IPS-NIHi7 (cell line): ENCODE measurements around the gene CD160.
"Not testable (repeated sequence)": the region's sequence is repeated elsewhere in the genome, so short reads cannot be mapped to it uniquely, and the experiment has no call there.

Experiments
- DNase-seq: peaks from one replicate; pipeline ENCODE4 v3.0.0; 2012; ENCODE audit warnings: mixed read lengths; ENCODE audit errors: extremely low spot score

Gene CD160

GRCh38 chr1:145758575-145758974 lies 39.3 kb downstream of the CD160 start:
- DNase-seq: no peak

- no peak for DNase-seq
These were observed 40.4 kb downstream of the CD160 start for GRCh38 chr1:145759721-145760120.

GRCh38 chr1:145760395-145760949 lies 41.2 kb downstream of the CD160 start:
- not testable (repeated sequence) for DNase-seq

- DNase-seq: not testable (repeated sequence)
These were observed 42.2 kb downstream of the CD160 start for GRCh38 chr1:145761498-145761897.

- DNase-seq: not testable (repeated sequence)
These were observed 42.7 kb downstream of the CD160 start for GRCh38 chr1:145762001-145762400.

- not testable (repeated sequence) for DNase-seq
These were observed 45.1 kb downstream of the CD160 start for GRCh38 chr1:145764231-145764940.

GRCh38 chr1:145765127-145765526 lies 45.8 kb downstream of the CD160 start:
- not testable (repeated sequence) for DNase-seq

- DNase-seq: not testable (repeated sequence)
These were observed 46.5 kb downstream of the CD160 start for GRCh38 chr1:145765585-145766360.

GRCh38 chr1:145766926-145767325 lies 47.6 kb downstream of the CD160 start:
- DNase-seq: not testable (repeated sequence)

- DNase-seq: not testable (repeated sequence)
These were observed 48.7 kb downstream of the CD160 start for GRCh38 chr1:145768004-145768403.

GRCh38 chr1:145771056-145771455 lies 51.8 kb downstream of the CD160 start:
- no peak for DNase-seq

- DNase-seq: no peak
These were observed 54.1 kb downstream of the CD160 start for GRCh38 chr1:145773423-145773822.

- DNase-seq: no peak
These were observed 58.3 kb downstream of the CD160 start for GRCh38 chr1:145777357-145778145.

GRCh38 chr1:145778146-145778540 lies 58.8 kb downstream of the CD160 start:
- DNase-seq: no peak

- DNase-seq: no peak
These were observed 63.2 kb downstream of the CD160 start for GRCh38 chr1:145782272-145783099.

- no peak for DNase-seq
These were observed 65.1 kb downstream of the CD160 start for GRCh38 chr1:145784409-145784808.

- DNase-seq: no peak
These were observed 66.2 kb downstream of the CD160 start for GRCh38 chr1:145785547-145785946.

- no peak for DNase-seq
These were observed 67.0 kb downstream of the CD160 start for GRCh38 chr1:145786271-145786670.

- DNase-seq: no peak
These were observed 69.3 kb downstream of the CD160 start for GRCh38 chr1:145788580-145788979.
